Endothelial cell of umbilical vein (primary cell): ENCODE measurements around the gene PYURF.

Experiments used
- EZH2 ChIP-seq: IDR thresholded peaks from 2 replicates; pipeline ENCODE4 v1.6.1; 2012; ENCODE audit warnings: borderline replicate concordance, low read depth, mild to moderate bottlenecking, moderate library complexity, low read length, inconsistent platforms; ENCODE audit not compliant: severe bottlenecking
- JUN ChIP-seq: IDR thresholded peaks from 2 replicates; pipeline ENCODE4 v1.6.1; 2011; ENCODE audit warnings: borderline replicate concordance, low read depth; ENCODE audit not compliant: insufficient read length, insufficient read depth
- POLR2A ChIP-seq: IDR thresholded peaks from 2 replicates; pipeline ENCODE4 v1.6.1; 2012; ENCODE audit warnings: low read depth, mild to moderate bottlenecking, control low read depth, low read length
- POLR2AphosphoS5 ChIP-seq: IDR thresholded peaks from 2 replicates; pipeline ENCODE4 v1.6.1; 2012; ENCODE audit warnings: low read depth, mild to moderate bottlenecking, control low read depth, low read length, moderate library complexity; ENCODE audit not compliant: insufficient read depth
- TF ChIP-seq, protein P1 (sequence below), 2 donors: IDR thresholded peaks; 1 replicate in 1 of 2; 2 replicates in 1 of 2; pipeline ENCODE4 v1.5.1; 2011; ENCODE audit warnings: low read length in 2 of 2, mild to moderate bottlenecking in 2 of 2, moderate library complexity in 2 of 2, control low read depth in 1 of 2, inconsistent platforms in 1 of 2, low read depth in 1 of 2; ENCODE audit not compliant: insufficient read depth in 1 of 2; ENCODE audit errors: extremely low read depth in 1 of 2
- TF ChIP-seq, protein P2 (sequence below): IDR thresholded peaks from 2 replicates; pipeline ENCODE4 v1.6.1; 2011; ENCODE audit not compliant: insufficient read depth, insufficient read length

DNA sequence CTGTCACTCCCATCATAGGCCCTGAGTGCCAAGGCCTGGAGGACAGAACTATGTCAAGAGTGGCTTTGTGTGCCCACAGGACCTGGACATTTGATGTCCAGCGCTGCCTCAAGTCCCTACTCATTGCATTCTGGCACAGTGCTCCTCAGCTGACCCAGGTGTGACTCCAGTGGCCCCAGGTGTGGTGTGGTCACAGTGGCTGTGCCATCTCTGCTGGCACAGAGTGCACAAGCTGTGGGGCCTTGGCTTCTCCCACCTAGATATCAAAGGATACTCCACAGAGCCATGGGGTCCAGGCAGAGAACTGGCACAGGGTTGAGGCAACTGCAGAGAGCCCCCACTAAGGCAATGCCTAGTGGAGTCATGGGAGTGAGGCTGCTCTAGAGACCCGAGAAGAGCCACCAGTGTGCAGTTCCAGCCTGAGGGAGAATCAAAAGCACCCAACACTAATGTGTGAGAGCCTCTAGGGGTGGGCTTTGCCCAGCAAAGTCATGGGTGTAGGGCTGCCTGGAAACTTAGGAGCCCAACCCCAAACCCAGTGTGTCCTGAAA, 25.6 kb downstream of the PYURF start:
- TF ChIP-seq, protein P1, sequence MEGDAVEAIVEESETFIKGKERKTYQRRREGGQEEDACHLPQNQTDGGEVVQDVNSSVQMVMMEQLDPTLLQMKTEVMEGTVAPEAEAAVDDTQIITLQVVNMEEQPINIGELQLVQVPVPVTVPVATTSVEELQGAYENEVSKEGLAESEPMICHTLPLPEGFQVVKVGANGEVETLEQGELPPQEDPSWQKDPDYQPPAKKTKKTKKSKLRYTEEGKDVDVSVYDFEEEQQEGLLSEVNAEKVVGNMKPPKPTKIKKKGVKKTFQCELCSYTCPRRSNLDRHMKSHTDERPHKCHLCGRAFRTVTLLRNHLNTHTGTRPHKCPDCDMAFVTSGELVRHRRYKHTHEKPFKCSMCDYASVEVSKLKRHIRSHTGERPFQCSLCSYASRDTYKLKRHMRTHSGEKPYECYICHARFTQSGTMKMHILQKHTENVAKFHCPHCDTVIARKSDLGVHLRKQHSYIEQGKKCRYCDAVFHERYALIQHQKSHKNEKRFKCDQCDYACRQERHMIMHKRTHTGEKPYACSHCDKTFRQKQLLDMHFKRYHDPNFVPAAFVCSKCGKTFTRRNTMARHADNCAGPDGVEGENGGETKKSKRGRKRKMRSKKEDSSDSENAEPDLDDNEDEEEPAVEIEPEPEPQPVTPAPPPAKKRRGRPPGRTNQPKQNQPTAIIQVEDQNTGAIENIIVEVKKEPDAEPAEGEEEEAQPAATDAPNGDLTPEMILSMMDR (IDR thresholded peaks at IDR 0.05; ENCODE audit: extremely low read depth in 1 of 2, insufficient read depth in 1 of 2, low read depth in 1 of 2, low read length in 2 of 2), result no peak
- TF ChIP-seq POLR2A, result no peak
- TF ChIP-seq POLR2AphosphoS5, result no peak
- no peak for TF ChIP-seq JUN
- TF ChIP-seq EZH2, result no peak
- TF ChIP-seq, protein P2, sequence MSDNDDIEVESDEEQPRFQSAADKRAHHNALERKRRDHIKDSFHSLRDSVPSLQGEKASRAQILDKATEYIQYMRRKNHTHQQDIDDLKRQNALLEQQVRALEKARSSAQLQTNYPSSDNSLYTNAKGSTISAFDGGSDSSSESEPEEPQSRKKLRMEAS, result no peak
